Placental epithelial cell (primary cell): Measurements from ENCODE around the gene INHBB. TPM values are rescaled to one million over a fixed set of nuclear protein-coding genes. Genes with fewer than 3 reads are reported as not detected.

Experiments
- total RNA-seq: library from RNA; depleted of rRNA; stranded (reverse); fragments of >200 nt; gene quantifications from 2 replicates; pipeline ENCODE4 v1.2.3, GENCODE V29; 2012

The INHBB gene
- 0.39 and 0.76 TPM in 2 replicates for total RNA-seq

GRCh38 chr2:120346026-120346666 lies at the start of gene INHBB:
Gene INHBB, plus strand, starts transcription at chr2:120346136. Its CDS starts 53 bp downstream, at chr2:120346189.

Other genes starting within 250 kb of the INHBB start
- 31.8 and 47.2 TPM in 2 replicates for gene TMEM185B, start 122.7 kb upstream of the INHBB start, total RNA-seq
- 60.9 and 101 TPM in 2 replicates for gene RALB, start 93.3 kb upstream of the INHBB start, total RNA-seq